Measurements from ENCODE around the gene SYK. TPM values are rescaled to one million over a fixed set of nuclear protein-coding genes. Genes with fewer than 3 reads are reported as not detected.

Gene SYK
- total RNA-seq, 4 donors from 2014 or later = 10.2 to 72.4 (median 25.9) TPM

DNA sequence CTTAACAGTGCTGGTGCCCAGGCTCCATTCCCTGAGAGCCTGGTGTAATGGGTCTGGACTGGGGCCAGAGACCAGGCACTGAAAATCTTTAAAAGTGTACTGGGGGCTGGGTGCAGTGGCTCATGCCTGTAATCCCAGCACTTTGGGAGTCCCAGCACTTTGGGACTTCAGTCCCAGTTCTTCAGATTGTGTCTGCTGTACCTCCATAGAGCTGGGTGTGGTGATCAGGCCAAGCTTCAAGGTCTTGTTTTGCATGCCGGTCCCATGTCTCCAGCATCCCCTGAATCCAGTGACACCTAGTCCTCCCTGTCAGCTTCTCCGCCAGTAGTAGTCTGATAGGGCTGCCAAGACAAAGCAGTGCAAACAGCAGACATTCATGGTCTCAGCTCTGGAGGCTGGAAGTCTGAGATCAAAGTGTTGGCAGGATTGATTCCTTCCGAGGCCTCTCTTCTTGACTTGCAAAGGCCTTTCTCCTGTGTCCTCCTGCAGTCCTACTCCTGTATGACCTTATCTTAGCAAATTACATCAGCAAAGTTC lies 108.2 kb downstream of the SYK start:
- TF ChIP-seq, protein P1, sequence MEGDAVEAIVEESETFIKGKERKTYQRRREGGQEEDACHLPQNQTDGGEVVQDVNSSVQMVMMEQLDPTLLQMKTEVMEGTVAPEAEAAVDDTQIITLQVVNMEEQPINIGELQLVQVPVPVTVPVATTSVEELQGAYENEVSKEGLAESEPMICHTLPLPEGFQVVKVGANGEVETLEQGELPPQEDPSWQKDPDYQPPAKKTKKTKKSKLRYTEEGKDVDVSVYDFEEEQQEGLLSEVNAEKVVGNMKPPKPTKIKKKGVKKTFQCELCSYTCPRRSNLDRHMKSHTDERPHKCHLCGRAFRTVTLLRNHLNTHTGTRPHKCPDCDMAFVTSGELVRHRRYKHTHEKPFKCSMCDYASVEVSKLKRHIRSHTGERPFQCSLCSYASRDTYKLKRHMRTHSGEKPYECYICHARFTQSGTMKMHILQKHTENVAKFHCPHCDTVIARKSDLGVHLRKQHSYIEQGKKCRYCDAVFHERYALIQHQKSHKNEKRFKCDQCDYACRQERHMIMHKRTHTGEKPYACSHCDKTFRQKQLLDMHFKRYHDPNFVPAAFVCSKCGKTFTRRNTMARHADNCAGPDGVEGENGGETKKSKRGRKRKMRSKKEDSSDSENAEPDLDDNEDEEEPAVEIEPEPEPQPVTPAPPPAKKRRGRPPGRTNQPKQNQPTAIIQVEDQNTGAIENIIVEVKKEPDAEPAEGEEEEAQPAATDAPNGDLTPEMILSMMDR (IDR thresholded peaks at IDR 0.05; ENCODE audit: low read depth) = no peak

DNA sequence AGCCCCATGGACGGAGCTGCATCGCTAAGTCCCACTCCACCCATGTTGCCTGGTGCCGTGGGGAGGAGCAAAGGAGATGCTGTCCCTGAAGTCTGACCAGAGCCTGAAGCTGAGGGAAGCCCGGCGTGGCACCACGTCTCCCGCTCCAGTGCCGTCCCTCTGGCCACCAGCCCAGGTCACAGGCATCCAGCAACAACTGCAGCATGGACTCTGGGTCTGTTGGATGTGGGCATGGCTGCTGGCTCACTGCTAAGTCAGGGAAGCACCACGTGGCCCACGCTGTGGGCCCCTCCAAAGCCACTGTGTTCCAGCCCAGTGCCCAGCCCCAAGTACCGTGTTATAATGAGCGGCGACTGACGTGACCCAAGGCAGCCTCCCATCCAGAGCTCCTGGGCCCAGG lies 112.6 kb downstream of the SYK start:
- TF ChIP-seq, protein P1 (IDR thresholded peaks at IDR 0.05; ENCODE audit: low read depth) = no peak

DNA sequence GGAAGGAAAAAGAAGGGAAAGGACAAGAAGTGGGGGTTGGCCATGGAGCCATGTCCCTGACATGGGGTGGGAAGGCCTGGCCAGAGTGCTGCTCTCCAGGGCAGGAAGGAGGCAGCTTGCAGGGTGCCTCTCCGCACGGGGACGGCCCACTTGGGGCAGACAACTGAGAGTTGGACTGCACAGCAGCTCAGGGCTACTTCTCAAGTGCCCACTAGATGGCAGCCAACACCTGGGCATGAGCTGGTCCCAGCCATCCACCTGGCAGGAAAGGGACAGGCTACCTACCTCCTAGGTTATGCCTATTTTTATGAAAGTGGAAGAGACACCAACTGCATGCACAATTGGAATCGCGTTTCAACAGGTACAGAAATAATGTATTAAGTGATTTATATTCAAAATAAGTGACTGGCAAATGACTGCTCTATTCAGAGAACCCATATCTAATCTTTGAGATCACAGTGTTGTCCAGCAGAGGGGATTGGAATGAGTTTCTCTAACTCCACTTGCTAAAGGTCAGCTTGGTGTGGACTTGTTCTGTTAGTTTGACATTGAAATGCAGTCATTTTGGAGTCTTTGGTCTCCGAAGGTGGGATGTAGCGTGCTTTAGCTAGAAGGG lies 113.4 kb downstream of the SYK start:
- TF ChIP-seq, protein P1 (IDR thresholded peaks at IDR 0.05; ENCODE audit: low read depth) = no peak

DNA sequence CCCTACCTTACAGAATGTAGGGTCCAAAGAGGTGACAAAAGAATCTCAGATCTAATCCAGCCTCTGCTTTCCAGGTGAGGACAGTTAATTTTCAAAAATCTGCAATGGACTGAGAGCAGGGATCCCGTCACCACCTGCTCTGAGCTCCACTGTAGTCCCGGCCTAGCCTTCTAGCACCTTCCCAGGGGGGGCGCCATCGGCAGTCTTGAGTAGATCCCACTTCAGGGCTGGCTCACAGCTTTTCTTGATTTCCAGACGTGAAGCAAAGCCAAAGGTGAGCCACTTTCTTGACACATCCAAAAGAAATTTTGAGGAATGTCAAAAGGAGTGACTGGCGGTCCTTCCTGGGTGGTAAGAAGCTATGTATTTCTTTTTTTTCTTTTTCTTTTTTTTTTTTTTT lies 114.1 kb downstream of the SYK start:
- TF ChIP-seq, protein P1 (IDR thresholded peaks at IDR 0.05; ENCODE audit: low read depth) = no peak

DNA sequence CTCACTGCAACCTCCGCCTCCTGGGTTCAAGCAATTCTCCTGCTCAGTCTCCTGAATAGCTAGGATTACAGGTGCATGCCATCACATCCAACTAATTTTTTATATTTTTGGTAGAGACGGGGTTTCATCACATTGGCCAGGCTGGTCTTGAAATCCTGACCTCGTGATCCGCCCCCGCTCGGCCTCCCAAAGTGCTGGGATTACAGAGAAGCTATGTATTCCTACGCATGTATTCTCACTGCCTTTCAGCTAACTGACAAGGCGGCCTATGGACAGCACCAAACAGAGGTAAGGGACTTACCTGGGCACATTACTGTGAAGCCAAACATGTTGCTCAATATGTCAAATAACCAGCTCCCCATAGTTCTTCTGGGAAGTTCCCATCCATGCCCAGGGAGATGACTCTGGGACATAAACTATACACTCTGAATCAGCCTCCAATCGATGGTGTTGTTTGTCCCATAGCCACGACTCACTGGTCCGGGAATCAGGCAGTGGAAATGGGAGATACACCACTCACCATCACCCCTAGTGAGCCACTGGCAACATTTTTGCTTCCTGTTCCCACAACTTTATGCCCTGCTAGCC lies 114.6 kb downstream of the SYK start:
- TF ChIP-seq, protein P1 (IDR thresholded peaks at IDR 0.05; ENCODE audit: low read depth) = no peak

DNA sequence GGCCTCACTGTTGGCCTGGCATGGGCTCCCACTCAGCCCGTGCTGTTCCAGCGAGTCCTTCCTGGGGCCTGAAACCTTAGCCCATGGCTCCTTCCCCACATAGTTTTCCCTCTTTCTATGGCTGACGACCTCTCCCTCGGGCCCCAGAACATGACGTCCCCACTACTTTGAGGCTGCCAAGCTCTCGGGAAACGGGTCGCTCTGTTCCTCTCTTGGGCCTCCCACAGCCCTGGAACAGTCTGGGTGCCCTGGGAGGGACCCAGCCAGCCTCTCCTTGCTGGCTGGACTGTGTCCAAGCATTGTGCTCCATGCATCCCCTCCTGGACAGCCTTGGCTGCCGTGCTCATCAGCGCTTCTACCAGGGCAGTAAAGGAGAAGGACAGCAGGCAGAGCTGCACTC lies 118.3 kb downstream of the SYK start:
- TF ChIP-seq, protein P1 (IDR thresholded peaks at IDR 0.05; ENCODE audit: low read depth) = no peak

DNA sequence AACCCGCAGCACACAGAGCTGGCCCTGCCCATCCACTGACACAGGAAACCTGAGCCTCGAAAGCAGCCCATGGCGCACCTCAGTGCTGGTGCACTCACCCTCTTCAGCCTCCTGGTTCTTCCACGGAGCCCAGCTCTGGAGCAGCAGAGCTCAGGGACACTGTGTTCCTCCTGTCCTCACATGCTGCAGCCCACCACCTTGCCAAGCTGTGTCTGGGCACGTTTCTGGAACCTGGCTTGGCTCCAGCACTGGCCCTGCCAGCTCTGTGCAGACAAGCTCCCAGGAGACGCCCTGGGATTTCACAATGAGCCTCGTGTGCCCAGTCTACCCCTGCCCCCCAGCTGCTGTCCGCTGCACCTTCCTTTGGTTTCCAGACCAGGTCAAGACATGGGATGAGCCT lies 119.5 kb downstream of the SYK start:
- TF ChIP-seq, protein P1 (IDR thresholded peaks at IDR 0.05; ENCODE audit: low read depth) = no peak
